ENCODE data around the gene DMXL1.
"Not testable (repeated sequence)": the region's sequence is repeated elsewhere in the genome, so short reads cannot be mapped to it uniquely, and the experiment has no call there.

DMXL1 gene

DNA sequence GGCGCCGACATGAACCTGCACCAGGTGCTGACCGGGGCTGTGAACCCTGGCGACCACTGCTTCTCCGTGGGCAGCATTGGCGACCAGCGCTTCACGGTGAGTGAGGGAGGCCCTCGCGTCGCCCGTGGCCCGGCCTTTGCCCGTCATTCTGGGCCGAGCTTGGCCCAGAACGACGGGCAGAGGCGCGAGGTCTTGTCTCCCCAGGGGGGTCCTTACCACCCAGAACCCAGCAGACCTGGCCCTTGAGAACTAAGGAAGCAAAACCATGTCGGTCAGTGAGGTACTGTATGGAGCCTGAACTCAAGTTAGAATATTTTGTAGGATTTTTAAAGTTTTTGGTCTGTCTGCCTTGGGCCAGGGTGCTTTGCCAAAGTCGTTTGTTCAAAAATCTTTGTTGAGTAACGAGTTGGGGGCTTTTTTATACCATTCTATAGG, 691 bp downstream of the DMXL1 start:
- no peak for DNase-seq

DNA sequence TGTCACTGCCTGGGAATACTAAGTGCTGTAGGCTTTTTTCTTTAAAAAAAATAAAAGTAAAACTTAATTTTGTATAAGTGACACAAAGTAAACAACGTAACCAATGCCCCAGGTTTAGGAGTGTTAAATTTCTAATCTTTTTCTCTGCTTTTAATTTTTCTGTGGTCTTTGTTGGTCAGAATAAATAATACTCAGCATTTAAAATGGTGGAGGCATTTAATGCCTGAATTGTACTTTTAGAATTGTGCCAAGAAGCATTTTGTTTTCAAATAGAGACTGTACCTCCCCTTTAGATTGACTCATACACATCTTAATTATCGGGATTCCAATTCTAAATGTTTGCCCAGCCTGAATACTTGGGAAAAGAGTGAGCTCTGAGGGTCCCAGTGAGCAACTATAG, 1.6 kb downstream of the DMXL1 start:
- DNase-seq, result no peak

DNA sequence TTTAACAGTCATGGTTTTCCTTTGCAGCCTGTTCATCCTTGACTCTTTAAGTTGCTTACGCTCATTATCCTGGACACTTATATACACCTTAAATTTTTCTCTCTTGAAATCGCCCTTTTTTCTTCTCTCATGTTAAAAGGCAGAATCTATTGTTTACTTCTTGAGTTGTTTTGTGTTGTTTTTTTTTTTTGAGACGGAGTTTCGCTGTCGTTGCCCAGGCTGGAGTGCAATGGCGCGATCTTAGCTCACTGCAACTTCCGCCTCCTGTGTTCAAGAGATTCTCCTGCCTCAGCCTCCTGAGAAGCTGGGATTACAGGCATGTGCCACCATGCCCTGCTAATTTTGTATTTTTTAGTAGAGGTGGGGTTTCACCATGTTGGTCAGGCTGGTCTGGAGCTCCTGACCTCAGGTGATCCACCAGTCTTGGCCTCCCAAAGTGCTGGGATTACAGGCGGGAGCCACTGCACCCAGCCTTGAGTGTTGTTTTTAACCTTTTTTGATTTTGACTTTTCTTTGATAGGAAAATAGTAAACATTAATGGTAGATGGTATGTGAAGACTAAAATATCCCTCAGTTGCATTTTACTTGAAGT, 3.0 kb downstream of the DMXL1 start:
- not testable (repeated sequence) for DNase-seq

DNA sequence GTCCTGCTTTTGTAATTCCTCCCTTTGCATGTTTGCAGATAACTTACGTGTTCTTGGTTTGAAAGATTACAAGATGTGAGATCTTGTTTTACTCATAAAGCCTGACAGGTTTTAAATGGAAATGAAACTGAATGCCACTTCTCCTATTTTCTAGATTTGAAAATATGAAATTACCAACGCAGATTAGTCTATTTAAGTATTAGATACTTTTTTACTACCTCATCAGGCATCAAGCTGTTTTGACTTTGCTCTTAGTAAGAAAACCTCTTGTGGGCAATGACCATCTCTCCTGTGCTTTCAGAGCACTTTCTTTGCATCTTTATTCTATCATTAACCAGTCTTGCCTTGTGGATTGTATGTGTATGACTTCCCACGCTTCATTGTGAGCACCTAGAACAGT, 3.5 kb downstream of the DMXL1 start:
- no peak for DNase-seq

DNA sequence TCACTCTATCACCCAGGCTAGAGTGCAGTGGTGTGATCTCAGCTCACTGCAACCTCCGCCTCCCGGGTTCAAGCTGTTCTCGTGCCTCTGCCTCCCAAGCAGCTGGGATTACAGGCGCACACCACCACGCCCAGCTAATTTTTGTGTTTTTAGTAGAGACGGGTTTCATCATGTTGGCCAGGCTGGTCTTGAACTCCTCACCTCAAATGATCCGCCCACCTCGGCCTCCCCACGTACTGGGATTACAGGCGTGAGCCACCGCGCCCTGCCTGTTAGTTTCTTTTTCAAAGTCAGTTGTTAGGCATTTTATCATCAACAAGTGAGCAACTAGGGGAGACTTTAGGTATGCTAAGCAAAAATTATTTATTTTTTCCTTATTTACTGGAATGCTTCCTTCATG, 4.4 kb downstream of the DMXL1 start:
- DNase-seq, result not testable (repeated sequence)

DNA sequence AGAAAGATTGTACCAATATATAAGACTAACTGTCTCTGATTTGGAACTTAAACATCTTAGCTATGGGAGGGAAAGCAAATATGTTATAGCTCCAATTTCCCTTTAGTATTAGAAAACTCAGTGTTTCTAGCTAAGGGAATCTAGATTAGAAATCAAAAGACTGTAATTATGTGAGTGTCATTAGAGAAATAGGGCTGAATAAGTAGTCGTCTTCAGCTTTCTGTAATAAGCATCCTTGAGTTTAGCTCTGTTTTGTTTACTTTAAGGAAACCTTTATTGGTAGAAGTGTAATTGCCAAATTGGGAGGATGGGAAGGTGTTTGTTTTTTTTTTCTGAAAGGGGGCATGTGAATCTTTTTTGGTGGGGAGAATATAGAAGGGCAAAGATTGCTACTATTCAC, 5.2 kb downstream of the DMXL1 start:
- no peak for DNase-seq

DNA sequence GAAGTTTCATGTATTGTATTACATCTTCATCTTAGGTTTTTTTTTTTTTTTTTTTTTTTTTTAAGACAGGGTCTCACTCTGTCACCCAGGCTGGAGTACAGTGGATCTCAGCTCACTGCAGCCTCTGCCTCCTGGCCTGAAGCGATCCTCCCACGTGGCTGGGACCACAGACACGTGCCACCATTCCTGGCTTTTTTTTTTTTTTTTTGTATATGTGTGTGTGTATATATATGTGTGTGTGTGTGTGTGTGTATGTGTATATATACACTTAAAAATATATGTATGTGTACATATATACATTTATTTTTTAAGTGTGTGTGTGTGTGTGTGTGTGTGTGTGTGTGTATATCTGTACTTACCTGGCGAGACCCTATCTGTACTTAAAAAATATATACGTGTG, 6.6 kb downstream of the DMXL1 start:
- no peak for DNase-seq

DNA sequence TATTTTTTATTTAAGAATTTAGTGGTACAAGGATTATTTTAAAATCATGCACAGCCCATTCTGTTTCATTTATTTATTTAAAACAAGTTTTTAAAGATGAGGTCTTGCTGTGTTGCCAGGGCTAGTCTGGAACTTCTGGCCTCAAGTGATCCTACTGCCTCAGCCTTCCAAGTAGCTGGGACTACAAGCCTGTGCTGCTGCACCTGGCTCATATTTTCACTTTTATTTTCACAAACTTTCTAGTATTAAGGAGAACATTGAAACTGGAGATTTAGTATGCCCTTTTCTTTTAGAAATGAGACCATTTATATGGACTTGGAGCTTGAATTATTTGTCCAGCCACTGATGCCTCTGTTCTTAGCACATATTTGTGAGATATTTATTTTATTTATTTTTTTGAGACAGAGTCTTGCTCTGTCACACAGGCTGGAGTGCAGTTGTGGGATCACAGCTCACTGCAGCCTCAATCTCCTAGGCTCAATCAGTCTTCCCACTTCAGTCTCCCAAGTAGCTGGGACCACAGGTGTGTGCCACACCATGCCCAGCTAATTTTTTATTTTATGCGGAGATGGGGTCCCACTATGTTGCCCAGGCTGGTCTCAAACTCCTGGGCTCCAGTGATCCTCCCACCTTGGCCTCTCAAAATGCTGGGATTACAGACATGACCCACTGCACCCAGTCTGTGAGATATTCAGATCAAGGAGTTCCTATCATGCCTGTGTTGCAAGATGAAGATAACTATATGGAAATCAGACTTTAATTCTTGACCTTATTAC, 7.4 kb downstream of the DMXL1 start:
- no peak for DNase-seq

DNA sequence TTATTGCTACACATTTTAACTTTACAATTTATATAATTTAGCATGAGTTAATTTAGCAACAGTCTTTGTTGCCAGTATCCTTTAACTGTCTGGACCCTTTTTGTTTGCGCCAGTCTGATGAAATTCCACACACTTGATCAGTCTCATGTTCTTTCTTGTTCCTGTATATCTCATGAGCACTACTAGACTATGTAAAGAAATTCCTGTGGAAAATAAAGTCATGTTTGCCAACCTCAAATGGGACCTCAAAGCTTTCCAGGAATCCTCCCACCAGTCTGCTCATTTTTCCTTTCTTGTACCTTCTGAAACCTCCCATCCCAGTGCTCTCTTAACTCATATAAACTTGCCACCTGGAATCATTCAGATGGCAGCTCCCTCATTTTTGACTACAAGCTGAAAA, 8.0 kb downstream of the DMXL1 start:
- no peak for DNase-seq

DNA sequence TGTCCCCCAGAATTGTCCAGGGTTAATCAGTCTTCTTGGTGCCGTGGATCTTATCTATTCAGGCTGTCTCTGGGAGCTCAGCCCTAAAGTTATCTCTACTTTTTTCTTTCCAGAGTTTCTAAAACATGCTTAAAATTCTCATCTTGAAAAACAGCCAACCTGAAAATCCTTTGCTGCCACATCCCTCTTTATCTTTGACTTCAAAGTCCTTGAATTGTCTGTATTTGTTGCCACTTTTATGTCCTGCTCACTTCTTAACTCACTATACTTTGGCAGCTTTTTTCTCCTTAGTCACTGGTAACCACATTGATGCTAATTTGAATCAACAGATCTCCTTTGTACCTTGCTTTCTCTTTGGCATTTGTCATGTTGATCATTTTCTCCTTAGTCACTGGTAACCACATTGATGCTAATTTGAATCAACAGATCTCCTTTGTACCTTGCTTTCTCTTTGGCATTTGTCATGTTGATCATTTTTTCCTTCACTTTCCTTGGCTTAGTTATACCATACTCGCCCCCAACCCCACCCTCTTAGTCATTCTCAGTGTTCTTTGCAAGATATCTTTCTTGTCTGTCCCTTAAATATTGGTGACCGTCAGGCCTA, 8.5 kb downstream of the DMXL1 start:
- DNase-seq, result no peak

DNA sequence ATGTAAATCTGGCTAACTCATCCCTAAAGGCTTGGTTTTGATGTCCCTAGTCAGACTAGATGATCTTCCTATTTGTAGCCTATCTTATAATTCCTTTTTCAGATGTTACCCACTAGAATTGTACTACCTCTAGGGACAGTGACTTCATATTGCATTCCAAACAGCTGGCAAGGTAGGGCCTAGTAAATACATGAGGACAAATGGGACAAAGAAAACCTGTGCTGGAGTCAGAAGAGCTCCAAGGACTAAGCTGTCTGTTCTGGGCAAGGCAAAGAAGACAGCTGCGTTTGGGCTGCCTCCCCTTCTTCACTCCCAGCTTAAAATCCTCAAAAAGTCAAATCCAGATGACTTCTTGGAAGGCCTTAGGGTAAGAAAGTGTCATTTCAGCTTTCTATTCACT, 10.0 kb downstream of the DMXL1 start:
- DNase-seq, result no peak

DNA sequence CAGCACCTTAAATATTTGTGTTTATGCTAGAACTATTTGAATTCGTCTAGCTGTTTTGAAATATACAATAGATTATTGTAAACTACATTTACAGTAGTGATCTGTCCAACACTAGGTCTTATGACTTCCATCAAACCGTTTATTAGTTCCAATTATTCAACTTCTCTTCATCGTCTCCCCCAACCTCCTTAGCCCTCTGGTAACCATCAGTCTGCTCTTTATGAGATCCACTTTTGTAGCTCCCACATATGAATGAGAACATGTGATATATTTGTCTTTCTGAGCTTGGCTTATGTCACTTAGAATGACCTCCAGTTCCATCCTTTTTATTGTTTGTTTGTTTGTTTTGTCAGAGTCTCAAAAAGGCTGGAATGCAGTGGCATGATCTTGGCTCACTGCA, 11.8 kb downstream of the DMXL1 start:
- no peak for DNase-seq

DNA sequence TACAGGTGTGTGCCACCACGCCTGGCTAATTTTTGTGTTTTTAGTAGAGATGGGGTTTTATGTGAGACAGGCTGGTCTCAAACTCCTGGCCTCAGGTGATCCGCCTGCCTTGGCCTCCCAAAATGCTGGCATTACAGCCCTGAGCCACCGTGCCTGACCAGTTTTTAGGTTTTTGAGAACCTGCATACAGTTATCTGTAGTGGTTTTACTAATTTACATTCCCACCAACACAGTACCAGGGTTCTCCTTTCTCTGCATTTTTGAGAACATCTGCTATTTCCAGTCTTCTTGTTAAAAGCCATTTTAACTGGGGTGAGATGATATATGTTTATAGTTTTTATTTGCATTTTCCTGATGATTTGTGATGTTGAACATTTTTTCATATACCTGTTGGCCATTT, 12.8 kb downstream of the DMXL1 start:
- no peak for DNase-seq

DNA sequence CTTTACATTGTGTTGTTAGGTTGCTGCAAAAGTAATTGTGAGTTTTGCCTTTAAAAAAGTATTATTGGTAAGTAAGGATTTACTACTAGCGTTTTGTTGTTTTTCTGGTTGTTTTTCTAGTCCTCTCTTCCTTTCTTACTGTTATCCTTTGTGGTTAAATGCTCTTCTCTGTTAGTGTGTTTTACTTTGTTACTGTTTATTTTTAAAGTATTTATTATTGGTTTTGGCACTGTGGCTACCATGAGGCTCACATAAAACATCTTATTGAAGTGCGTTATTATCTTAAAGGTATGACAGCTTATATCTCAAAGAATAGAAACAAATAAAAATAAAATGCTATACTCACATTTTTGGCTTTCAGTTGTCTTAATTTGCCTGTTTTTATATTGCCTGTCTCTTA, 17.6 kb downstream of the DMXL1 start:
- no peak for DNase-seq

DNA sequence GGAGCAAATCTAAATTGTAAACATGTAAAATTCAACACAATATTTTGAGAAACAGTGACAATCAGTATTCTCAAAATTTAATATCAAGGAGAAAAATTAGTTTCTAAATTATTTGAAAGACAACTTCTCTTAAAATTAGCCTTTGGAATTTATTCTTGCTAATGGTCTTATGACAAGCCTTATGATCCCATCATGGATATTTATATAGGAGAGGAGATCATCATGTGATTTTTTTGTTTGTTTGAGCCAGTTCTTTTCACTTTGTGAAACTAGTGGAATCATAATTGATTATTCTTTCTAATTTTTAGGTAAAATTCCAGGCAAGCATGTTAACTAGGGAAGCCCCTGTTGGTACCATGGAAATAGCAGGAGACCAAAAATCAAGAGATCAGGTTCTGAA, 24.7 kb downstream of the DMXL1 start:
- no peak for DNase-seq

DNA sequence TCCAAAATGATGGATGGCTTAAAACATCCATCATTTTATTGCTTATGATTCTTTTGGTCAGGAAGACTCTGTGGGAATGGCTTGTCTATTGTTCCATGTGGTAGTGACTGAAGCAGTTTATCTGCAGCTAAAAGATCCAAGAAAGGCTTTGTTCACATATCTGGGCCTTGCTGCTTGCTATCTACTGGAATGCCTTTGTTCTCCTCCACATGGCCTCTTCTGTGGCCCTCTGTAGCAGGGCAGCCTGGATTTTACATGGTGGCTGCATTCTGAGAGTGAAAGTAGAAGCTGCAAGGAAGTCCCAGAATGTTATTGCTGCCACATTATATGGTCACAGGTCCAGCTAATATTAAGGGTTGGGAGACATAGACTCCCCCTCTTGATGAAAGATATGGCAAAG, 35.1 kb downstream of the DMXL1 start:
- no peak for DNase-seq

DNA sequence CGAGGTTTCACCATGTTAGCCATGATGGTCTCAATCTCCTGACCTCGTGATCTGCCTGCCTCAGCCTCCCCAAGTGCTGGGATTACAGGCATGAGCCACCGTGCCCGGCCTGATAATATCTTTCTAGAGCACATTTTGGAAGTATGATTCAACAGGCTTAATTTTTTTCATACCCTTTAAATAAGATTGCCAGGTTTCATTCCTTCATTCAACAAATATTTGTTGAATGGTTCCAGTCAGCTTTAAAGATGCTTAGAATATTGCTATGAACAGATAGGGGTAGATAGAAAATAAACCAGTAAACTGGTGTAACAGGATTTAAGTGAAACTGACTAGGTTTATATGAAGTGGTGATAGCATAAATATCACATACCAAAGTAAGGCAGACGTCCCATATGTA, 41.3 kb downstream of the DMXL1 start:
- DNase-seq, result no peak

DNA sequence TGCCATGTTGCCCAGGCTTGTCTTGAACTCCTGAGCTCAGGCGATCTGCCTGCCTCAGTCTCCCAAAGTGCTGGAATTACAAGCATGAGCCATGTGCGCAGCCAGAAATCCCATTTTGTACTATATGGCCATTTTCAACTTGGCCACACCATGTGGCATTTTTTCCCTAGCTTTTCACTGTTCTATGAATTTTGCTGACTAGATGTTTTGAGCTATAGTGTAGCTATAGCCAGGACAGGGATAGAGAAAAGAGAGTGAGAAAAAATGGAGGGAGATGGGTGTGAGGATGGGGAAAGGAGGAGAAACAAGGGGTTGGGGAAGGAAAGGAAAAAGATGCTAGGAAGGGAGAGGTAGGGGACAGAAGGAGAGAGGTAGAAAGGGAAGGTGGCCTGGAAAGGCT, 46.4 kb downstream of the DMXL1 start:
- no peak for DNase-seq

DNA sequence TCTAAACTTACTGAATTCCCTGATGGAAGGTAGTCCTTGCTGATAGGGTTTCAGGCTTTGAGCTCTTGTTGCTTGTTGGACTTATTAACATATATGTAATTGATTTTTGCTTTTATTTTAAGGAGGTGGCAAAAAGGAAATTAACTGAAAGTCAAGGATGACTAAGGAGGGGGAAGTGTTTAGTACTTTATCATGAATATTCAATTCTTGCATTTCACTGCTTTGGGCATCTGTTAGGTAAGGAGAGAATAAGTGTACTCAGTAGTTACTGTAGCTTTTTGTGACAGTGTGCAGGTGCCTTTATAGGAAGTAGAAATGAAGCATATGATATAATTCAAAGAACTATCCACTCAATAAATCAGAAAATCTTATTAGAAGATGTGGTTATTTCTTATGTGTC, 47.1 kb downstream of the DMXL1 start:
- DNase-seq, result no peak

DNA sequence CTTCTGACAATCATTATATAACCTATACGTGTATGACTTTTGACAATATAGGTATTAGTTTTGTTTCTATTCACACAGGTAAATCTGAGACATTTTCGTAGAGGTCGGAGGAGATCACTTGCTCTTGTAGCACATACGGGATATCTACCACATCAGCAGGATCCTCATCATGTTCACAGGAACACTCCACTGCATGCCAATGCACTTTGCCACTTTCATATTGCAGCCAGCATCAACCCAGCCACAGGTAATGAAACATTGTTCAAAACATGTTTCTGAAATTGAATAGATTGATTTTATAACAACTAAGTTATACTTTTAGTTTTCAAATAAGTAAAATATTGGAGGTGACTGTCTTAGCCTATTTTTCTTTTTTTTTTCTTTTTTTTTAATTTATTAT, 50.0 kb downstream of the DMXL1 start:
- no peak for DNase-seq

DNA sequence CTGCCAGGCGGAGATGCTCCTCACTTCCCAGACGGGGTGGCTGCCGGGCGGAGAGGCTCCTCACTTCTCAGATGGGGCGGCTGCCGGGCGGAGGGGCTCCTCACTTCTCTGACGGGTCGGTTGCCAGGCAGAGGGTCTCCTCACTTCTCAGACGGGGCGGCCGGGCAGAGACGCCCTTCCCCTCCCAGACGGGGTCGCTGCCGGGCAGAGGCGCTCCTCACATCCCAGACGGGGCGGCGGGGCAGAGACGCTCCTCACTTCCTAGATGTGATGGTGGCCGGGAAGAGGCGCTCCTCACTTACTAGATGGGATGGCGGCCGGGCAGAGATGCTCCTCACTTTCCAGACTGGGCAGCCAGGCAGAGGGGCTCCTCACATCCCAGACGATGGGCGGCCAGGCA, 51.6 kb downstream of the DMXL1 start:
- not testable (repeated sequence) for DNase-seq

DNA sequence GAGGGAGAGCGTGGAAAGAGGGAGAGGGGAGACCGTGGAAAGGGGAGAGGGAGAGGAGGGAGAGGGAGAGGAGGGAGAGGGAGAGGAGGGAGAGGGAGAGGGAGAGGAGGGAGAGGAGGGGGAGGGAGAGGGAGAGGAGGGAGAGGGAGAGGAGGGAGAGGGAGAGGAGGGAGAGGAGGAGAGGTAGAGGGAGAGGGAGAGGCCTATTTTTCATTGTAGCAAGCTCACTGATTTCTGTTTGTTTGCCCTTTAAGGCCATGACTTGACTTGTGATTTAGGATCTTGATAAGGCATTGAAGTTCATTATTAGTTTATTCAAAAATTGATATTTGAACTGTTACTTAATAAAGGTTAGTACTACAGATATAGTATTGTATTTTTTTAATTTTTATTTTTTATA, 52.4 kb downstream of the DMXL1 start:
- no peak for DNase-seq

DNA sequence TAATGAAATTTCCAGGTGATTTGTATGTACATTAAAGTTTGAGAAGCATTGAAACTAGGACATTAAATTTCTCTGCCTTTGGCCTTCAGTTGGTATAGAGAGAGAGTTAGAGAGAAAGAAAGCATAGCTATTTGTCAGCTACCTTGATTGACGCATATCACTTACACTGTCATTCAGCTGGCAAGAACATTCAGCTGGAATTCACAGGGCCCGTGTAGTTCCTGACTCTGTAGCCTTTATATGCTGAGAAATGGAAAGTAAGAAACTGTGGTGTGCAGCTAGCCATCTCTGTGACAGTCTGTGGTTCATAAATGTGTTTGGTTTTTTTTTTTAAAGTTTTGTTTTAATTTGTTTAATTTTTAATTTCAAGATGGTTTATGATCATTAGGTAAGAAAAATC, 58.9 kb downstream of the DMXL1 start:
- DNase-seq, result no peak

DNA sequence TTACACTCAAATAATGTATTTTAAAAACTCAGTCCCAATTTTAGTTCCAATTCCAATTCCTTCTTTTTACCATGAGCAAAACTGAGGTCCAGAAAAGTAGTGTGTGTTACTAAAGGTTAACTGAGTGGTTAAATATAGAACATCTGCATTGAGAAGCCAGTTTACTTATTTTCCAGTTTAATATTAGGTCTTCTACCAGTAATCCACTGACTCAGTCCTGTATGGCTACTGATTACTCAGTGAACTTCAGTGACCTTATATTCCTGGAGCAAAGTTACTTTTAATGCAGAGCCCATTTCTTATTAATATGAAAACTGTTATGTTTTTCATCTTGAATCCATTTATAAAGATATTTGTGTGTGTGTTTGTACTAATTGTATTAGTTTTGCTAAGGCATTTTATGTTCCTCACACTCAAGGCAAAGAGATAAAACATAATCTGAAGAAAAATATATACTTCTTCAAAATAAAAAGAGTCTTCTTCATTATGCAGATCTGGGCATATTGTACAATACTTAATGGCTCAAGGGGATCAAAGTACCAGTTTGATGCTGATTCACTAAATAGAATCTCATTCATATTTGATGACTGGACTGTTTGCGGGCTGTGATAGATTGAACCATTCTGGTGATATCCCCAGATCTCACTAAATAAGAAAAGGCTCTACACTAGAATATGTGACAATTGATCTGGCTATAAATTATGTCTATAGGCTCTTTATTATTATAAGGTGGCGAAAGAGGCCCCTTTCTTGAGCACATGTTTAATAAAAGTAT, 60.8 kb downstream of the DMXL1 start:
- DNase-seq, result no peak
